Left lung (tissue), 10 donors: ENCODE data around the gene RAB9B. TPM values are rescaled to one million over a fixed set of nuclear protein-coding genes. Genes with fewer than 3 reads are reported as not detected.

Experiments
- ATAC-seq: fragments of 200-7000 bp; cut with Tn5 transposase; one replicate; pipeline ENCODE4 v1.9.1; 2020; ENCODE audit warnings: moderate library complexity
- DNase-seq, 4 donors: peaks; one replicate each; pipeline ENCODE4 v3.0.0-alpha.2; 2013 to 2020
- H3K27ac ChIP-seq, 2 donors: fragments of 200-600 bp; sonication (generic) in 1 of 2; one replicate each; pipeline versions ENCODE4 v1.5.0 to v1.8.0; 2020 to 2021
- H3K27me3 ChIP-seq, 2 donors: fragments of 200-600 bp; sonication (generic) in 1 of 2; one replicate each; pipeline versions ENCODE4 v1.5.0 to v1.8.0; 2020 to 2021
- H3K36me3 ChIP-seq, 2 donors: fragments of 200-600 bp; sonication (generic) in 1 of 2; one replicate each; pipeline versions ENCODE4 v1.5.0 to v1.8.0; 2020 to 2021
- H3K4me1 ChIP-seq, 2 donors: fragments of 200-600 bp; one replicate each; pipeline ENCODE4 v1.8.0; 2021
- H3K4me3 ChIP-seq, 2 donors: fragments of 200-600 bp; sonication (generic) in 1 of 2; one replicate each; pipeline versions ENCODE4 v1.5.0 to v1.8.0; 2020 to 2021; ENCODE audit warnings: mild to moderate bottlenecking in 1 of 2
- H3K9me3 ChIP-seq, 2 donors: fragments of 200-600 bp; sonication (generic) in 1 of 2; one replicate each; pipeline versions ENCODE4 v1.5.0 to v1.8.0; 2020 to 2021
- intact Hi-C, 2 donors: fragments of 100-400 bp; cut with DNase I; formaldehyde crosslinking; loops; one replicate each; pipeline versions ENCODE4 v1.11.2 to v1.14.2; 2022
- polyA plus RNA-seq, 6 donors: library from polyadenylated mRNA; unstranded; fragments of 120-200 nt; gene quantifications; one replicate each; pipeline ENCODE4 v1.2.1, GENCODE V29; 2013; ENCODE audit not compliant: insufficient read length in 6 of 6
- total RNA-seq, 2 donors: library from RNA; stranded (reverse); fragmentation: NEBNext Ultra II Directional; extraction: Animal tissue kit (Norgen Biotek cat#: 25700); gene quantifications; one replicate each; pipeline ENCODE4 v1.2.1, GENCODE V29; 2021
- TF ChIP-seq, protein P1 (sequence below), 2 donors: fragments of 200-600 bp; sonication (generic) in 1 of 2; IDR thresholded peaks; one replicate each; pipeline versions ENCODE4 v1.5.0 to v1.8.0; 2021; ENCODE audit warnings: antibody characterized with exemption in 2 of 2
- donor health status: DM: no; HTN: yes; CAD: no.
- donor health status: DM: no; HTN: no; CAD: no.

The RAB9B gene
- total and polyA plus RNA-seq, 8 donors, result 0.93 to 3.4 (median 2.9) TPM

DNA sequence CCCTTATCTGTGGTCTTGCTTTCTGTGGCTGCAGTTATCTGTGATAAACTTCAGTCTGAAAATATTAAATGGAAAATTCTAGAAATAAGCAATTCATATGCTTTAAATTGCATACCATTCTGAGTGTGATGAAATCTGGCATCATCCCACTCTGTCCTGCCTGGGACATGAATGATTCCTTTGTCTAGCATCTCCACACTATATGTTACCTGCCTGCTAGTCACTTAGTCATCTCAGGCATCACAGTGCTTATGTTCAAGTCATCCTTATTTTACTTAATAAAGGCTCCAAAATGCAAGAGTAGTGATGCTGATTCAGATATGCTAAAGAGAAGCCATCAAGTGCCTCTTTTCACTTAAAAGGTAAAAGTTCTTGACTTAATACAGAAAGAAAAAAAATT is 14.3 kb upstream of the RAB9B start:
- ATAC-seq (no peak), DNase-seq (no peak)
- H3K4me3 ChIP-seq, result no peak overlapping the region
- TF ChIP-seq, protein P1, sequence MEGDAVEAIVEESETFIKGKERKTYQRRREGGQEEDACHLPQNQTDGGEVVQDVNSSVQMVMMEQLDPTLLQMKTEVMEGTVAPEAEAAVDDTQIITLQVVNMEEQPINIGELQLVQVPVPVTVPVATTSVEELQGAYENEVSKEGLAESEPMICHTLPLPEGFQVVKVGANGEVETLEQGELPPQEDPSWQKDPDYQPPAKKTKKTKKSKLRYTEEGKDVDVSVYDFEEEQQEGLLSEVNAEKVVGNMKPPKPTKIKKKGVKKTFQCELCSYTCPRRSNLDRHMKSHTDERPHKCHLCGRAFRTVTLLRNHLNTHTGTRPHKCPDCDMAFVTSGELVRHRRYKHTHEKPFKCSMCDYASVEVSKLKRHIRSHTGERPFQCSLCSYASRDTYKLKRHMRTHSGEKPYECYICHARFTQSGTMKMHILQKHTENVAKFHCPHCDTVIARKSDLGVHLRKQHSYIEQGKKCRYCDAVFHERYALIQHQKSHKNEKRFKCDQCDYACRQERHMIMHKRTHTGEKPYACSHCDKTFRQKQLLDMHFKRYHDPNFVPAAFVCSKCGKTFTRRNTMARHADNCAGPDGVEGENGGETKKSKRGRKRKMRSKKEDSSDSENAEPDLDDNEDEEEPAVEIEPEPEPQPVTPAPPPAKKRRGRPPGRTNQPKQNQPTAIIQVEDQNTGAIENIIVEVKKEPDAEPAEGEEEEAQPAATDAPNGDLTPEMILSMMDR (IDR thresholded peaks at IDR 0.05), result no peak
- H3K27me3 ChIP-seq, result peaks cover 0 to 9% of the 10 kb centered on the region in 2 donors
- intact Hi-C loops, result no loop called here
- H3K4me1 ChIP-seq, result no peaks in the 10 kb centered on the region
- no peak overlapping the region for H3K27ac ChIP-seq
- no peaks in the 10 kb centered on the region for H3K36me3 ChIP-seq
- H3K9me3 ChIP-seq, result no peaks in the 10 kb centered on the region

DNA sequence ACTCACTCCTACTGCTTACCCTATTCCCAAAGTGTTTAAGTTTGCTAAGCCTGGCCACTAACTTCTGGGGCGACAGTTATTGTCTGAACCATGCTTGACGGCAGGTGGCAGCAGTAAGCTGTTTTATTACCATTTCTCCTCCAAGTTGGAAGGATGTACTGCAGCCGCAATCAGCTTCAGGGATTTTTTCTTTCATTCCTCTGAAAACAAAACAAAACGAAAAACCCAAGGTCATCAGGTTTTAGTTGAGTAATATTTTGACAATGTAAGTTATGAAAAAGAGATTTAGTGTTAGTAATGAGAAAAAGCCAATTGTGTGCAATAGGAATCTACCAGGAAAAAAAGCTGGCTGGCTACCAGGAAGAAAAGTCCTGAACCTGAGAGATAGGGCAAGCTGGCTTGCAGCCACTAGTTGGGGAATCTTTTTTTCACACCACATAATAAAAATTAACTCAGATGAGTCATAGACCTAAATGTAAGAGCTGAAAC is 13.2 kb upstream of the RAB9B start:
- no peaks in the 10 kb centered on the region for H3K4me1 ChIP-seq
- H3K27me3 ChIP-seq, result peaks cover 0 to 9% of the 10 kb centered on the region in 2 donors
- TF ChIP-seq, protein P1 (IDR thresholded peaks at IDR 0.05), result peak; percentile 24 to 35
- H3K27ac ChIP-seq, result no peak overlapping the region
- ATAC-seq, result peak; percentile 94
- DNase-seq, result peak in 3 of 4 donors; percentile 29 to 61 (median 50)
- intact Hi-C loops, result no loop called here
- H3K36me3 ChIP-seq, result no peaks in the 10 kb centered on the region
- no peaks in the 10 kb centered on the region for H3K9me3 ChIP-seq
- H3K4me3 ChIP-seq, result no peak overlapping the region

DNA sequence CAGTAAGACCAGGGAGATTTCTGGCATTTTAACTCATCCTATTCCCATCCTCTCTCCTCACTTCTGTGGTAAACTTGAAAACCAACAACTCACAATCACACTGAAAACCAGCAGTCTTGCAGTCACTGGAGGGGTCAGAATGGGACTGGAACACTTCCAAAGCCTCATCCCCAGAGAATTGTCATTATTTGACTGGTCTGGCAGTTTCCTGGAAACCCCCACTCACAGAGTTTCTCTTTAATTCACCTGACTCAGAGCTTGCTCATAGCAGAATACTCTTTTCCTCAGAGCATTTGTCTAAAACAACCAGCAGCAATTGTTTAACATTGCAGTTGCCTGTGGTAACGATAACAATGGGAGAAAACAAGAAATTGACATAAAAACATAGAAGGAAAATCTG is 7.3 kb upstream of the RAB9B start:
- H3K4me3 ChIP-seq, result no peak overlapping the region
- no peaks in the 10 kb centered on the region for H3K4me1 ChIP-seq
- H3K9me3 ChIP-seq, result no peaks in the 10 kb centered on the region
- H3K36me3 ChIP-seq, result no peaks in the 10 kb centered on the region
- DNase-seq, result no peak
- H3K27me3 ChIP-seq, result peaks cover 0 to 19% of the 10 kb centered on the region in 2 donors
- no peak overlapping the region for H3K27ac ChIP-seq
- intact Hi-C loops, result no loop called here
- TF ChIP-seq, protein P1 (IDR thresholded peaks at IDR 0.05), result no peak
- no peak for ATAC-seq

DNA sequence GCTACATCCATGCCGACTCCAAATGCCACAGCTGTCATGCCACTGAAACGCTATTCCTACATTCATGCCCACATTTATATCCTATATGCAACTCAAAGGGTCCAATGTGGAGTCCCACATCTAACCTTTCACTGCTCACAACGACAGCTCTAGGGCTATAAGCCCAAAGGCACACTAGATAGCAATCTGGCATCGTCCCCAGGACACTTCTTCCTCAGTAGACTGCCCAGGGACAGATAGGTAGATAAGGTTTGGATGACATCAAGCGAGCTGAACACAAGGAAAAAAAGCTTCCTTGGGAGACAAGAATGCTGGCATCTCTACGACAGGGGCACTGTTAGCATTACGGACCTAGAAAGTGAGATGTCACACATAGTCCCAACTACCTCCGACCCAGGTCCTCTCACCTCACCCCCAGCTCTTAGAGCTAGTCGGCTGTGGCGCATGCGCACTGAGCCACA is 685 bp downstream of the RAB9B start:
- peak in 1 of 4 donors; percentile 85 for DNase-seq
- Histone ChIP-seq H3K9me3 (no peaks in the 10 kb centered on the region), H3K4me3 (peak overlapping the region; percentile 30 to 45), H3K27me3 (peaks cover 0 to 14% of the 10 kb centered on the region in 2 donors), H3K36me3 (no peaks in the 10 kb centered on the region), H3K27ac (no peak overlapping the region), H3K4me1 (no peaks in the 10 kb centered on the region)
- TF ChIP-seq, protein P1 (IDR thresholded peaks at IDR 0.05), result no peak
- no peak for ATAC-seq
- intact Hi-C loops, result no loop called here

DNA sequence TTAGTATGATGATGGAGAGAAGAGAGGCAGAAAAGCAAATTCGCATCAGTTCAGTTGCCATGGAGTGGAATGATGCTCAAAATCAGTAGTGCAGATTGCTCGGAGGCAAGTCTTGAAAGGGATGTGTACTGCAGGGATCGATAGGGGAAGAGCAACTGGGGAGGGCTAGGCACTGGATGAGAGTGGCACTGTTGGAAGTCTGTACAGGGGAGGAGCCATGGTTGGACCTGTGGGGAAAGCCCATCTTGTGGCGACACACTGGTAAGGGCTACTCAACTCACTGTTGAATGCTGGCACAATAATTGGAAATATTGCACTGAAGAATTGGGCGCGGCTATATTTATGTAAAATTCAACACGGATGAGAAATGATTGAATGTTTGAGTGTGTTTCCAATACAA is 1.2 kb downstream of the RAB9B start:
- ATAC-seq (no peak), DNase-seq (no peak)
- H3K36me3 ChIP-seq, result no peaks in the 10 kb centered on the region
- H3K4me1 ChIP-seq, result no peaks in the 10 kb centered on the region
- no peaks in the 10 kb centered on the region for H3K9me3 ChIP-seq
- H3K27ac ChIP-seq, result no peak overlapping the region
- intact Hi-C loops, result no loop called here
- TF ChIP-seq, protein P1 (IDR thresholded peaks at IDR 0.05), result no peak
- H3K4me3 ChIP-seq, result no peak overlapping the region
- H3K27me3 ChIP-seq, result peaks cover 0 to 11% of the 10 kb centered on the region in 2 donors
